ENCODE results near the gene ADGRB3.

ADGRB3 gene

GRCh38 chr6:69012876-69013275 lies 377.8 kb downstream of the ADGRB3 start:
- no peak overlapping the region for H3K4me3 ChIP-seq (ENCODE audit: low read length)
- no peak for TF ChIP-seq CTCF (conservative IDR thresholded peaks at IDR 0.05; ENCODE audit: low read depth, low read length)
- DNase-seq (ENCODE audit: low read depth): no peak

GRCh38 chr6:69018906-69019305 lies 383.8 kb downstream of the ADGRB3 start:
- H3K4me3 ChIP-seq (ENCODE audit: low read length): no peak overlapping the region
- no peak for TF ChIP-seq CTCF (conservative IDR thresholded peaks at IDR 0.05; ENCODE audit: low read depth, low read length)

GRCh38 chr6:69019832-69020231 lies 384.8 kb downstream of the ADGRB3 start:
- peak; percentile 35 for DNase-seq (ENCODE audit: low read depth)
- no peak for TF ChIP-seq CTCF (conservative IDR thresholded peaks at IDR 0.05; ENCODE audit: low read depth, low read length)

More at GRCh38 chr6:69018906-69019305, 383.8 kb downstream of the ADGRB3 start:
- DNase-seq (ENCODE audit: low read depth): no peak

GRCh38 chr6:69022993-69023392 lies 387.9 kb downstream of the ADGRB3 start:
- DNase-seq (ENCODE audit: low read depth): peak; percentile 72
- TF ChIP-seq CTCF (conservative IDR thresholded peaks at IDR 0.05; ENCODE audit: low read depth, low read length): no peak
- H3K4me3 ChIP-seq (ENCODE audit: low read length): no peak overlapping the region

More at GRCh38 chr6:69019832-69020231, 384.8 kb downstream of the ADGRB3 start:
- H3K4me3 ChIP-seq (ENCODE audit: low read length): no peak overlapping the region

- no peak for DNase-seq (ENCODE audit: low read depth)
- TF ChIP-seq CTCF (conservative IDR thresholded peaks at IDR 0.05; ENCODE audit: low read depth, low read length): no peak
- H3K4me3 ChIP-seq (ENCODE audit: low read length): no peak overlapping the region
Measured at GRCh38 chr6:69026243-69026642, 391.2 kb downstream of the ADGRB3 start.

GRCh38 chr6:69026715-69027114 lies 391.6 kb downstream of the ADGRB3 start:
- no peak for DNase-seq (ENCODE audit: low read depth)
- H3K4me3 ChIP-seq (ENCODE audit: low read length): no peak overlapping the region
- TF ChIP-seq CTCF (conservative IDR thresholded peaks at IDR 0.05; ENCODE audit: low read depth, low read length): no peak

- TF ChIP-seq CTCF (conservative IDR thresholded peaks at IDR 0.05; ENCODE audit: low read depth, low read length): no peak
- DNase-seq (ENCODE audit: low read depth): peak; percentile 22
- H3K4me3 ChIP-seq (ENCODE audit: low read length): no peak overlapping the region
Measured at GRCh38 chr6:69027861-69028260, 392.8 kb downstream of the ADGRB3 start.
